Prostate gland (tissue), 2 donors: Measurements from ENCODE around the gene FNDC8. TPM values are rescaled to one million over a fixed set of nuclear protein-coding genes. Genes with fewer than 3 reads are reported as not detected.

ENCODE experiments used
- DNase-seq: peaks from one replicate; pipeline ENCODE4 v3.0.0-alpha.2; 2019; ENCODE audit warnings: low spot score
- H3K27ac ChIP-seq, 2 donors: fragments of 200-600 bp; sonication (generic); 2 replicates each; pipeline ENCODE4 v1.5.1; 2017 to 2019
- H3K27me3 ChIP-seq: fragments of 200-600 bp; sonication (generic); replicated peaks from 2 replicates; pipeline ENCODE4 v1.5.1; 2019; ENCODE audit not compliant: insufficient read depth
- H3K36me3 ChIP-seq, 2 donors: fragments of 200-600 bp; sonication (generic); 1 replicate in 1 of 2; 2 replicates in 1 of 2; pipeline versions ENCODE4 v1.5.1 to v1.8.1; 2017 to 2019
- H3K4me1 ChIP-seq: fragments of 200-600 bp; sonication (generic); replicated peaks from 2 replicates; pipeline ENCODE4 v1.5.1; 2019
- H3K4me3 ChIP-seq, 2 donors: fragments of 200-600 bp; sonication (generic); 2 replicates each; pipeline ENCODE4 v1.5.1; 2017 to 2019
- H3K9me3 ChIP-seq: fragments of 200-600 bp; sonication (generic); 2 replicates; pipeline ENCODE4 v1.5.1; 2017
- POLR2A ChIP-seq: fragments of 450-650 bp; IDR thresholded peaks from one replicate; pipeline ENCODE4 v1.6.1; 2016; ENCODE audit warnings: antibody characterized with exemption, mild to moderate bottlenecking
- POLR2AphosphoS5 ChIP-seq: sonication (generic); formaldehyde crosslinking; IDR thresholded peaks from one replicate; pipeline ENCODE4 v1.6.1; 2017; ENCODE audit warnings: antibody characterized with exemption
- WGBS: methylation state at CpG from one replicate; pipeline ENCODE4 v1.1.5; 2018; 5-methylcytosine and 5-hydroxymethylcytosine counted together
- intact Hi-C: fragments of 100-400 bp; cut with DNase I; formaldehyde crosslinking; loops from one replicate; pipeline ENCODE4 v1.14.2; 2022
- total RNA-seq, 2 donors: library from RNA; depleted of rRNA; stranded (reverse); fragments of >200 nt; gene quantifications; one replicate each; pipeline ENCODE4 v1.1.0, GENCODE V29; 2016
- TF ChIP-seq, protein P1 (sequence below), 4 experiments: fragments of 200-600 bp in 2 of 4; fragments of 450-650 bp in 2 of 4; sonication (generic) in 2 of 4; IDR thresholded peaks; 1 replicate in 3 of 4; 2 replicates in 1 of 4; pipeline ENCODE4 v1.5.1; 2016 to 2019; ENCODE audit warnings: antibody characterized with exemption in 4 of 4, mild to moderate bottlenecking in 2 of 4, moderate library complexity in 2 of 4

The FNDC8 gene
- total RNA-seq, 2 donors from 2014 or later, result 4.6 TPM; not detected in 1

DNA sequence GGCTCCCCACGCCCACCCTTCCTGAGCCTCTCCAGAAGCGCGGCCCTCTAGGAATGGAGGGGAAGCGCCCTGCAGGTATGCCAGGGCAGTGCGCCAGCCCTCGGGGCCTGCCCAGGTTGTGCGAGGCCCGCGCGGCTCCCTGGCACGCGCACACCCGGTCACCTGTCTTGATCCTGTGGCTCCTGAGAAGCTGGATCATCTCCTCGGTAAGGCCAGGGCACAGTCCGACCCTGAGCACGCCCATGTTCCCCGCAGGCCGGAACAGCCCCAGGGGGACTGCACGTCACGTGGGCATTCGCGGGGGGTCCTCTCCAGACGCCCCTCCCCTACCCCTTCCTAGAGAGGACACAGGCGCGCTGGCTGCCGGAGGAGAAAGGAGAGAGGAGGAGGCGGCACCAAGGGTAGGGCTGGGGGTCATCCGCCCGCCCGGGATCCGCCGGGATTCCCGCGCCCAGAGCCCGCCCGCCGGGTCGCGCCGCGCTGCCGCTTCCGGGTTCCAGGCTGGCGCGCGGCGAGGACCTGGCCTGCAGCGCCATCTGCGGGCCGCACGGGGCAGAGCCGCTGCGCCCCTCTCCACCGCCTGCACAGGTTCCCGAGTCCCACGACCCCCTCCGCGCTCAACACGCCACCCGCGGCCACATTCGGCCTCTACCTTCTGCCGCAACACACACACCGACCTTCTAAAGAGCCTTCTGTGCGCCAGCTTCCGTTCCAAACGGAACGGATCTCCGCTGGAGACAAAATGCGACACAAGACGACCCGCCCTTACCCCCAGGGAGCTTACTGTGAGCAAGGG, 1.8 kb upstream of the FNDC8 start, which contains the start of gene RAD51D:
Gene RAD51D, minus strand, starts transcription at position 491 of the 796 bp plus-strand sequence. Its CDS starts 247 bp downstream, at position 244.
- intact Hi-C loops, result loop anchor here (5.0 kb wide), 2 partner anchors 577 to 697 kb away; no protein-coding TSS in a partner anchor
- TF ChIP-seq POLR2A, result peak; percentile 18
- TF ChIP-seq, protein P1, sequence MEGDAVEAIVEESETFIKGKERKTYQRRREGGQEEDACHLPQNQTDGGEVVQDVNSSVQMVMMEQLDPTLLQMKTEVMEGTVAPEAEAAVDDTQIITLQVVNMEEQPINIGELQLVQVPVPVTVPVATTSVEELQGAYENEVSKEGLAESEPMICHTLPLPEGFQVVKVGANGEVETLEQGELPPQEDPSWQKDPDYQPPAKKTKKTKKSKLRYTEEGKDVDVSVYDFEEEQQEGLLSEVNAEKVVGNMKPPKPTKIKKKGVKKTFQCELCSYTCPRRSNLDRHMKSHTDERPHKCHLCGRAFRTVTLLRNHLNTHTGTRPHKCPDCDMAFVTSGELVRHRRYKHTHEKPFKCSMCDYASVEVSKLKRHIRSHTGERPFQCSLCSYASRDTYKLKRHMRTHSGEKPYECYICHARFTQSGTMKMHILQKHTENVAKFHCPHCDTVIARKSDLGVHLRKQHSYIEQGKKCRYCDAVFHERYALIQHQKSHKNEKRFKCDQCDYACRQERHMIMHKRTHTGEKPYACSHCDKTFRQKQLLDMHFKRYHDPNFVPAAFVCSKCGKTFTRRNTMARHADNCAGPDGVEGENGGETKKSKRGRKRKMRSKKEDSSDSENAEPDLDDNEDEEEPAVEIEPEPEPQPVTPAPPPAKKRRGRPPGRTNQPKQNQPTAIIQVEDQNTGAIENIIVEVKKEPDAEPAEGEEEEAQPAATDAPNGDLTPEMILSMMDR (IDR thresholded peaks at IDR 0.05), result peak; percentile 94 to 99 (median 96)
- no peak for TF ChIP-seq POLR2AphosphoS5
- DNase-seq, result peak; percentile 42
- no peaks in the 10 kb centered on the region for H3K27me3 ChIP-seq
- H3K4me1 ChIP-seq, result no peaks in the 10 kb centered on the region
- peak within 1 kb of the TSS; percentile 53 to 61 for H3K27ac ChIP-seq
- no peaks in the 10 kb centered on the region for H3K9me3 ChIP-seq
- no peaks in the 10 kb centered on the region for H3K36me3 ChIP-seq
- H3K4me3 ChIP-seq, result peak within 1 kb of the TSS; percentile 57 to 64
- WGBS, result under 1% methylated on average over 68 of the region's 72 CpGs

DNA sequence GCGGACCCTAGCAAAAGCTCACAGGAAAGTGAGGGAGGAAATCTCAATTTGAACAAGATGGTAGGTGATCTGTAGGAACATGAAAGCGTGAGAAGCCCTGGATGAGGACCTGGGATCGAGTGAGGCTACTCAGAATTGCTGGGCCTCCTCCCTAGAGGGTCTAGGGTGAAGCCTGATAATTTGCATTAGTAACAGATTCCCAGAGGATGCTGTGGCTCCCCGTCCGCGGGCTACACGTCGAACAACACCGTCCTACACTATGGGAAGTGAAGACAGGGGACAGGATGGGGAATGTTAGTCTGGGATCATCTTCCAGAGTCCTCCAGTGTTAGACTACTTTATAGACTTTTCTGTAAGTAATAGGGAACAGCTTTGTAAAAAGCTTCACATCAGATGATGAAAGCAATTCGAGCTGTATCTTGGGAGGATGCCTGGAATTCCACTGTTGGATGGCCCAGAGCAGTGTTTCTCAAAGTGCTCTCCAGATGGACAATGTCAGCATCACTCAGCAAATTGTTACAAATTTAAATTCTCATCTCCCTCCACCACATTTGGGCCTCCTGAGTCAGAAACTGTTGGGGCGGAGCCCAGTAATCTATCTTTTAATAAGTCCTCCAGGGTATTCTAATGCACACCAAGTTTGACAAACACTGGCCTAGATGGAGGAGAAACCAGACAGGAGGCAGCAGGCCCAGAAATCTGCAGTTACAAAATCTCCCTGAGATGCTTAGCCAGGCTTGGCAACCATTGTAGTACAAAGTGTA, 6.5 kb downstream of the FNDC8 start:
- Histone ChIP-seq H3K4me1 (no peaks in the 10 kb centered on the region), H3K9me3 (no peaks in the 10 kb centered on the region), H3K36me3 (peaks cover 0 to 8% of the 10 kb centered on the region in 2 donors), H3K27me3 (no peaks in the 10 kb centered on the region), H3K27ac (no peak overlapping the region), H3K4me3 (no peak overlapping the region)
- intact Hi-C loops, result no loop called here
- no peak for DNase-seq
- TF ChIP-seq POLR2AphosphoS5 (no peak), POLR2A (no peak)
- TF ChIP-seq, protein P1 (IDR thresholded peaks at IDR 0.05), result no peak
- 52% methylated on average over 11 of the region's 11 CpGs for WGBS

DNA sequence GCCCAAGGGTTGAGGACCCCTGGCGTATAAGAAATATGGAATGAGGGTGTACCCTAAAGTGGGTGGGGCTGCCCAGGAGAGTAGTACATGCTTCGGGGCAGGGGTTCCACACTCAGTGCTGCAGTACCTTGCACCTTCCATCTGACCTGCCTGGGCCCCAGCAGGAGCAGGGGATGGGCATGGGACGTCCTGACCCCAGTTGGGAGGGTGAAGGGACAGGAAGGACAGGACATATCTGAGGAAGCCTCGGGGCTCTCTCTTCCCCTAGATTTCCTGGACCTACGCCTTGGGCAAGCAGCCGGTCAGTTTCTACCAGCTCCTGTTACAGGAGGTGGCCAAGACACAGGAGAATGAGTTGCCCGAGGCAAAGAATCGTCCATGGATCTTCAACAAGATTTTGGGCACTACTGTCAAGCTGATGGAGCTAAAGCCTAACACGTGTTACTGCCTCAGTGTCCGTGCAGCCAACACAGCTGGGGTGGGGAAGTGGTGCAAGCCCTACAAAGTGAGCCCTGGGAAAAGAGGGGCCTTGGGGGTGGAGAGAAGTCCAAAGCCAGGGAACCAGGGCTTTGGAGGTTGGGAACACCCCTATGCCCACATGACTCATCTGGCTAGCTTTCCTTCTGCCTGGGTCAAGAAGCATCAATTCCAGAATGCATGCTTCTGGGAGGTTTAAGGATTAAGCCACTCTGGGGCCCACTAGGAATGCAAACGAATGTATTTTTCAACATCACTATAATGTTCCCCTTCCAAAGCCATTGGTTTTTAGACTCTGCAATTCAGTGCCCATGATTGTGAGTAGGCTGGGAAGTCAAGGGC, 7.9 kb downstream of the FNDC8 start:
- Histone ChIP-seq H3K27ac (no peak overlapping the region), H3K9me3 (no peaks in the 10 kb centered on the region), H3K4me3 (no peak overlapping the region), H3K36me3 (peaks cover 0 to 20% of the 10 kb centered on the region in 2 donors), H3K4me1 (no peaks in the 10 kb centered on the region), H3K27me3 (no peaks in the 10 kb centered on the region)
- intact Hi-C loops, result no loop called here
- no peak for DNase-seq
- TF ChIP-seq POLR2AphosphoS5 (no peak), POLR2A (no peak)
- TF ChIP-seq, protein P1 (IDR thresholded peaks at IDR 0.05), result no peak
- WGBS, result 79% methylated on average over 11 of the region's 11 CpGs

DNA sequence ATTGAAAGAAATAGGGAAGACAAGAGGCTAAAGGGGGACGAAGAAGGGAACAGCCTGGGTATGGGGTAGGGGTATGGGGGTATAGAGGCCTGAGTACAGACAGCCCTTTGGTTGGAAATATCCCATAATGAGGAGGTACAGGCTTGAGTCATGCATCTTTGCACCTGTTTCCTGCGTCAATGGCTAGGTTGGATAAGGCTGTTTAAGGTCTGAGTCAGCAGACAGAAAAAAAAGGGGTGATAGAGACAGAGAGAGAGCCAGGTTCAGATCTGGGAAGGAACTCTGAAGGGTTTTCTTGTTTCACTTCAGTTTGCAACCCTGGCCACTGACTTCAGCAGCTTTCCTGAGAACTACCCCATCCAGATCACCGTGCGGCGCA, 8.5 kb downstream of the FNDC8 start:
- no peak for TF ChIP-seq POLR2AphosphoS5
- TF ChIP-seq, protein P1 (IDR thresholded peaks at IDR 0.05), result no peak
- TF ChIP-seq POLR2A, result no peak
- H3K36me3 ChIP-seq, result peaks cover 0 to 20% of the 10 kb centered on the region in 2 donors
- H3K27ac ChIP-seq, result no peak overlapping the region
- DNase-seq, result no peak
- H3K9me3 ChIP-seq, result no peaks in the 10 kb centered on the region
- H3K27me3 ChIP-seq, result no peaks in the 10 kb centered on the region
- intact Hi-C loops, result no loop called here
- 94% methylated on average over 5 of the region's 5 CpGs for WGBS
- no peaks in the 10 kb centered on the region for H3K4me1 ChIP-seq
- no peak overlapping the region for H3K4me3 ChIP-seq
